ENCODE data around the gene ST3GAL4.

ST3GAL4 gene

DNA sequence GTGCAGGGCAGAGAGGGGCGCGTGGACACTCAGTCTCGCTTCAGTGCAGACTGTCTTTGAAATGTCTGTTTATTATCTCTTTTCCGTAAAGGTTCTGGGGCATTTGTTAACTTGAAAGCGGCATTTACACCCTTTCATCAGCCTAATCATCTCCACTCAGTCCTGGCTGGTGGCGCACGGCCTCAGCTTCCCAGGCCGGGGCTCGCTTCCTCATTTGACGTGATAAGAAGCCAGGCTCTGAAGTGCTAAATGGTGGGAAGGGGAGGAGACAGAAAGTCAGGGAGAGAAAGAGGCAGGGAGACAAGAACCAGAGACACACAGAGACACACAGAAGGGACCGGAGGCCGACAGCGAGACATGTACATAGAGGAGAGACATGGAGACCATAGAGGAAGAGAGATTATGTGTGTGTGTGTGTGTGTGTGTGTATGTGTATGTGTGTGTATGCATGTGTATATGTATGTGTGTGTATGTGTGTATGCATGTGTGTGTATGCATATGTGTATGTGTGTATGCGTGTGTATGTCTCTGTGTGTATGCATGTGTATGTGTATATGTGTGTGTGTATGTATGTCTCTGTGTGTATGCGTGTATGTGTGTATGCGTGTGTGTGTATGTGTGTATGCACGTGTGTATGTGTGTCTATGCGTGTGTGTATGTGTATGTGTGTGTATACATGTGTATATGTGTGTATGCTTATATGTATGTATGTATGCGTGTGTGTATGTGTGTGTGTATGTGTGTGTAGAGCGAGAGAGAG lies 101.5 kb downstream of the ST3GAL4 start:
- DNase-seq: no peak

DNA sequence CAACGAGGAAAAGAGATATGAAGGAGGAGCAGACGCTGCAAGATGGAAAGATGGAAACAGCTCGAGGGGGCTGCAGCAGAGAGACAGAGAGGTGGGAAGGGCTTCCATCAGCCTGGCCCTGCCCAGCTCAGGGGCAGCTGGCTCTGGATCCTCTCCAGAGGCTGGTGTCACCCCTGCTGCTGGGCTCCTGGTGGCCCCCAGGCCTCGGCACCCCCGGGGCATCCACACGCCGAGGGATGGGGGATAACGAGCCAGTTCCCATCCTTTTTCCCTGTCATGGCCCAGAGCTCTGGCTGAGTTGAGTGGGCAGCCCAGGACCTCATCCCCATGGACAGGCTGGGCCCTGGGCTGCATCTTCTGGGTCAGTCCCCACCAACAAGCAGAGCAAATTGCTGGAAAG lies 102.3 kb downstream of the ST3GAL4 start:
- no peak for DNase-seq

DNA sequence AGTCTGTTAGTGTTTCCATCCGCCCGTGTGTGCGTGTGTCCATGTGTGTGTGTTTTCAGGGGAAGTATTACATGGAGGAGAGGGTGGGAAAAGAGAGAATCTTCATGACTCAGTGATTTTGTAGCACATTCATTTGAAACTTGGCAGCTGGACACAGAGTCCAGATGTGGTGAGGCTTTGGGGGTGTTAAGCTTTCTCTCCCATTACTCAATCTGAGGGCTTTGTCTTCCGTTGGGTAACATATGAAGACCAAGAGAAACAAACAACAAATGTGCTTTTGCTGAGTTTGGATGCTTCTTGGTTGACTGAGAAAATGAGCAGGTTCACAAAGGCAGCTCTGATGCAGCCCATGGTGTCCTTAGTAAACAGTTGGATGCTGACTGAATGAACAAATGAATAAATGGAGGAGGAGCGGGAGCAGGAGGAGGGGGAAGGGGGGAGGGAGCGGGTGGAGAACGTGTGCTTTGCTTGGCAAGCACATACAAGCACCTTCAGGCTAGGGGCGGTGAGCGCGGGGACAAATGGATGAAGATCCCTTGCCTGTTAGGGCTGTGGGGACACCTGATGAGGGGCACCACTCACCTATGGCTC lies 104.3 kb downstream of the ST3GAL4 start:
- DNase-seq: no peak

DNA sequence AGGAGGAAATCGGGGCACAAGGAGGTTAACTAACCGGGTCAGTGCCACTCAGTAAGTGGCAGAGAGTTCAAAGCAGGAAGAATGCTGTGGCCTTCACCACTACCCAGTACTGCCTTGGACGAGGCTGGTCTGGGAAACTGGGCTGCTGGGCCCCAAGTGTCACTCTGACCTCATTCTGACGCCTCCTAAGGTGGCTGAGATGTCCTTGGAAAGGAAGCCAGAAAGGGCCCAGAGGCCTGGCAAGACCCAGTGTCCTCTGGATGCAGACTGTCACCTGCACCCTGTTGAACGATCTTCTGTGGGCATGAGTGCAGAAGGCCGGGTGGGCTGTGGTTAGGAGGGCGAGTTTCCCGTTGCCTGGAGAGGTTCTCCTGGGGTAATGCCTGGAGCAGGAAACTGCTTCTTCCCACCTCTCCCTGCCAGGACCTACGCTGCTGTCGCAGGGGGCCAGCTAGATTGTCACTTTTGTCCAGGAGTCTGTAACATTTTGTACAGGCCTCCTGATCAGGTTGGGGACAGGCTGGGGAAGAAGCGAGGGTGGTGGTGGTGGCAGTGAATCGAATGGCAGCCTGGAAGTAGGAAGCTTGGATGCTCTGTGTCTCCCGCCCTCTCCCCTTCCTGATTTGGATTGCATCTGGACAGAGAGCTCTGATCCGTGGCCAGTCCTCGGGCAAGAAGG lies 105.1 kb downstream of the ST3GAL4 start:
- DNase-seq: no peak

DNA sequence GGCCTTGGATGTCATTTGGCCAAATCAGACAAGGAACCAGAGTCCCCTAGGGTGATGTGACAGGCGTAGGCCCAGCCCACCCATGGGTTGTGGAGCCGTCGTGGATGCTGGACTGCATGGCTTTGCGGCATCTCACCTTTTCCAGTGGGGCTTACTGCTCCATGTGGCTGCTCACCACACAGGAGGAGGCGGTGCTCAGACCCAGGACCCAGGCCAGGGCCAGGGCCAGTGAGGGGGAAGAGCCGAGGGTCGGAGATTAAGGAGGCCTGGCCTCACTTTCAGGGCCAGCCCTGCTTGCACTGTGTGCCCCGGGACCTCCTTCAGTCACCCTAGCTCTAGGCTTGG lies 105.6 kb downstream of the ST3GAL4 start:
- no peak for DNase-seq

DNA sequence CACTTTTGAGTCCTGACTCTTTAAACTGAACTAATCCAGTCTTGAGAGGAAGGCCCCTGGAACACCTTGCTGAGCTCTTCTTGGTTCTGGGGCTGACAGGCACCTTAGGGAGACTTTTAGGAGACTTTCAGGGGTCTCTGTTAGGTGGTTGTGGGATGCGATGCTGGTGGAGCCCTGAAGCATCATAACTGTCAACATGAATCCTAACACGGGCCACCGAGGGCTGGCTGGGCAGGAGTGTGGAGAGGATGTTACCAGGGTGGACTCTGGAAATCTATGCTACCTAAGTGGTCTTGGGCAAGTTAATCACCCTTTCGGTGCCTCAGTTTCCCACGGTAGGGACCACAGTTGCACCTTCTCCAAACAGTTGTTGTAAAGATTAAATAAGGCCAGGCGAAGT lies 106.5 kb downstream of the ST3GAL4 start:
- DNase-seq: no peak

DNA sequence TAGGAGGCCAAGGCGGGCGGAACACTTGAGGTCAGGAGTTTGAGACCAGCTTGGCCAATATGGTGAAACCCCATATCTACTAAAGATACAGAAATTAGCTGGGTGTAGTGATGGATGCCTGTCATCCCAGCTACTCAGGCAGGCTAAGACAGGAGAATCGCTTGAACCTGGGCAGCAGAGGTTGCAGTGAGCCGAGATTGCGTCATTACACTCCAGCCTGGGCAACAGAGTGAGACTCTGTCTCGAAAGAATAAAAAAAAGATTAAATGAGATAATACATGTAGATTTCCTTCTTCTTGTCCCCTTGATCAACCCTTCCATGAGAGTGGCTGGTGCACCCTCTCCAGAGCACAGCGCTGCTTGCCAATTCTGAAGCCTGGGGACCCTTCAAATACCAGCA lies 106.9 kb downstream of the ST3GAL4 start:
- no peak for DNase-seq

Measured in right forelimb (tissue), 1 donor.